Left kidney (tissue), 2 donors: ENCODE measurements around the gene WDR91. TPM values are rescaled to one million over a fixed set of nuclear protein-coding genes. Genes with fewer than 3 reads are reported as not detected.

Source experiments
- DNase-seq: peaks from one replicate; pipeline ENCODE4 v3.0.0-alpha.2; 2013
- polyA plus RNA-seq: library from polyadenylated mRNA; unstranded; fragments of 120-200 nt; gene quantifications from one replicate; pipeline ENCODE4 v1.2.1, GENCODE V29; 2013; ENCODE audit not compliant: insufficient read length

Gene WDR91
- polyA plus RNA-seq, 1 donor, result 58.1 TPM

- DNase-seq, result no peak
Measured at GRCh38 chr7:135199439-135199838, 11.9 kb downstream of the WDR91 start.

GRCh38 chr7:135197906-135198655 lies 13.2 kb downstream of the WDR91 start:
- DNase-seq, result no peak

- no peak for DNase-seq
Measured at GRCh38 chr7:135197343-135197742, 14.0 kb downstream of the WDR91 start.

- DNase-seq, result no peak
Measured at GRCh38 chr7:135195968-135196629, 15.2 kb downstream of the WDR91 start.

DNA sequence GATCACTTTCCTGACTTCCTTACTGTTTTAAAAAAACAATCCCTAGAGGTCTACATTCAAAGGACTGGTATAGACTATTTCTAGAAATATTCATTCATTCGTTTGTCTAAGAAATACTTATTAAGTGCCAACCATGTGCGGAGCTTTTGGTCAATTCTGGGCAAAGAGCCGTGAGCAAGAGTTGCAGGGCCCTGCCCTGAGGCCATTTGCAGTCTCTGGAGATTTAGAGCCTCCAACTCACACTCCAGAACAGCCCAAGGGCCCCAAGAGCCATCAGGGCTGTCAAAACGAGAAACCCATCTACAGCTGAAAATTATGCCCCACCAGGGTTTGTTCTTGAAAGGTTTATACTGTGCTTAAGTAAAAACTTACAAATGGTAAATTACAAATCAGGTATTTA lies 16.2 kb downstream of the WDR91 start:
- DNase-seq, result no peak

GRCh38 chr7:135194494-135195095 lies 16.7 kb downstream of the WDR91 start:
- no peak for DNase-seq

- no peak for DNase-seq
Measured at GRCh38 chr7:135193615-135194081, 17.7 kb downstream of the WDR91 start.

DNA sequence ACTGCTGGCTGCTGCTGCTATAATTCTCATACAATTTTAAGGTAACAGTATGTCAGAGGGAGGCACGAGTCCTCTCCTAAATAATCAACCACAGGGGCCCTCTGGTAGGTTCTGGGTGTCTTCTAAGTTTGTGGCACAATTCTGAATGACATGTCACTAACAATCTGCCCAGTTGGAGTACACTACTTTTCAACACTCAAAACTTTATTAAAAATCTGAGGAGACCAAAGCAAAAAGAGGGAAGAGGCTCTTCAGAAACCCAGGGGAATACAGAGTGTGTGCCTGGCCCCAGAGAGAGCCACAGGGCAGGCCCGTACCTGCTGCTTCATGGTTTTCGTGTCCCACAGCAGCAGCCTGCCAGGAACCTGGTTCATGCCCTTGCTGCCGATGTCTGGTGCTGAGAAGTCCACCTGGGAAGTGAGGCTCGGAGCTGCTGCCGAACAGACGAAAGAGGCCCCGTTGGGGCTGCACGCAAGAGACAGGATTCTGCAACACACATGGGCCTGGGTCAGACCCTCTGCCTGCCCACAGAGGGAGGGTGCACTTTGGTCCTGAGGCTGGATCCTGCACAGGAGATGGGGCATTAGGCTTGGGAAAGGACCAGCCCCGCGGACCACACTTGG lies 18.3 kb downstream of the WDR91 start:
- no peak for DNase-seq

DNA sequence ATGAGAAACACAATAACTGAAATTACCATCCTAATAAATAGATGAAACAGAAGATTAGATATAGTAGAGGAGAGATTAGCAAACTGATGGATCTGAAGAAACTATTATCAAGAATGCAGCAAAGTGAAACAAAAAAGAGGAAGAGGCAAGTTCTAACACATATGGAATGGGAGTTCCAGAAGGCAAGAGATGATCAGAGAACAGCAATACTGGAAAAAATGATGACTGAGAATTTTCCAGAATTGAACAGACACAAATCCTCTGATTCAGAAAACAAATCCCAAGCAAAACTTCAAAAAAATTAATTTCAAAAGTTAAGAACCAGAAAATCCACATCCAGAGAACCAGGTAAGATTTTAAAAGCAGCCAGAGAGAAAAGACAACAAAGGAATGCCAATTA lies 20.6 kb downstream of the WDR91 start:
- no peak for DNase-seq

- no peak for DNase-seq
Measured at GRCh38 chr7:135189961-135190360, 21.4 kb downstream of the WDR91 start.

DNA sequence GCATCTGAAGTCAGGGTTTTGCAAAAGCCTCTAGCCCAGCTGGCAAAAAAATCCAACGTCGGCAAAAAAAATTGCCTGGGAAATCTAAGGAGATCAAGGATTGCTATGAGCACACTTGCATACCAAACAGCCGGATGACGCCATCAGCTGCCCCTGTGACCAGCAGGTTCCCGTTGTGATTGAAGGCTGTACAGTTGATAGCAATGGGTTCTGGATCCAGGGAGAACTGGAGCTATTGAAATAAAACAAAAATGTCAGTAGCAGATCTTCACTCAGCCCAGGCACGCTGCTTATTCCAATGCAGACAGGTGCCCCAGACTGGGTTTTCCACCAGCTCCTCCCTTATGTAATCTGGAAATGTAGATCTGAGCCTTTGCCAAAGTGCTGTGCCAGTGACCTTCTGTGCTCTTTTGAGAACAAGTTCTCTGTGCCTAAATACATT lies 22.1 kb downstream of the WDR91 start:
- no peak for DNase-seq

DNA sequence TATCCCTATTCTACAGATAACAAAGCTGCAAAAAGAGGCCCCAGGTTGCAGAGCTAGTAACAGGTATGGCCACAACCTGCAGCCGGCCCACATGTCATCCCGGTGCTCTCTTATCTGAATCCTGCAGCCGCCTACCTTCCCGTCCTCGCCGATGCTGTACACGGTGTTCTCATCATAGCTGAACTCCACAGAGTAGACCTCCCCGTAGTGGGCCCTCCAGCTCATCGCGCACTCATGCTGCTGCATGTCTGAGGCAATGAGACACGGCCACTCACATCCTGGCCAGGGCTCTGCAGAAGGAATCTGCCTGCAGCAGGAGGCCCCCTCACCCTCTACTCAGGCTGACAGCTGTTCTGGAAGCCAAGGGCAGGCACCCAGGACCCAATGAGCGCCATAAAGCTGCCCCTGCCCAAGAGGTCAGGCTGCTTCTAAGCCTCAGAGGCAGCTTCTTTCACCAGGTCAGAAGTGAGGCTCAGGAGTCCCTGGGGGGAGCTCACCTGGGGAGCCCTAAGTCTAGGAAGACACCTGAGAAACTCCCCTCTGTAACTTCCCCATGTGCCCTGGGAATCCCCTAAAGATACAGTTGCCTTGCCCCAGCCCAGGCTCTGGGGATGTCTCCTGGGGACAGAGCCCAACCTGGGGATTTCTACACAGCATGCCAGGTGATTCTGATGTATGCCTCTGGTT lies 22.9 kb downstream of the WDR91 start:
- no peak for DNase-seq

DNA sequence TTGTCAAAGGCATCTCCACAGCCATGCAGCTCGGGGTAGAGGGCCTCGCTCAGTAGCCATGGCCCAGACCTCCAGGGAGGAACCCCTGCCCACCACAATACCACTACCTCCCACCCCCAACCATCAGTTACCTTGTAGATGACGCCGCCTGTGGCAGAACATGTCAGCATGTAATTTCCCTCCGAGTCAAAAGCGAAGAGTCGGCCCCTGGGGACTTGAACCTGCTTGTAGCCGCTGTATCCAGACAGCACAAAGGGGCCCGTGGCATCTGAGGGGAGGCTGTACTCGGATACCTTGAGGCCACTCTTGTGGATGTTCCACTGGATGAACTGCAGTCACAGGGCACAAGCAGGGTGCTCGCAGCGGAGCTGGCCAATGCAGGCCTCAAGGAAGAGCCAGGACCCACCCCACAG lies 24.5 kb downstream of the WDR91 start:
- no peak for DNase-seq

- no peak for DNase-seq
Measured at GRCh38 chr7:135186261-135186540, 25.1 kb downstream of the WDR91 start.

DNA sequence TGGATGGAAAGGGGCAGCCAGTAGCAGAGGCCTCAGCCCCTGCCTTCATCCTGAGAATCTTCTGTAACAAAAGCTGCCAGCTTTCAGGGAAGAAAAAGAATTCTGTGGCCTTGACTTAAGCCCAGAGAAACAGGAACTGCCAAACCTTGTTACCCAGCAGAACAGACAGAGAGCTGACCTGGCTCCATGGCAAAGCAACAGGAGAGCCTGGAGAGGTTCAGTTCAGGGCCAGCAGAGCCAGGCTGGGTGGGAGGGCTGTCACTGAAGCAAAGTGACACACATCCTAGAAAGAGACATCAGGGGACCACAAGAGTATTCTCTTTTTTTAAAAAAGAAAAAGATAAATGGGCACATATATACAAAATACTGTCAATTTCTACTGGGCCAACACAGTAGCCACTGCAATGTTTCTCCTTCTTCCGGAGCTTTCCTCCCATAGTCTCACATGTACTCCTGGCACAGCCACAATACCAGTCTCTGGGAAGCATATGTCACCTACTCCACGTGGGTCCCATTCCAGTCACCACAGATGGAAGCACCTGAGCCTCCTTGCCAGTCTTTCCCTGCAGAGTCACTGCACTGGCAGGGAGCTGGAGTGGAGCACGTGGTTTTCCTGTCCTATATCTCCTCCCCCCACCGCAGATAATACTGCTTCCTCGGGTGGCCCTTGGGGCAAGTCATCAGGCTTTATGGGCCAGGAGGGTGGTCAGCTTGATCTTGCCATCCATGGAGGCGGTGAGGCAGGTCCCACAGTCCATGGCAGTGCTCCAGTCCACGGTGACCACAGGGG lies 25.7 kb downstream of the WDR91 start:
- DNase-seq, result no peak

- no peak for DNase-seq
Measured at GRCh38 chr7:135184254-135184841, 27.0 kb downstream of the WDR91 start.

DNA sequence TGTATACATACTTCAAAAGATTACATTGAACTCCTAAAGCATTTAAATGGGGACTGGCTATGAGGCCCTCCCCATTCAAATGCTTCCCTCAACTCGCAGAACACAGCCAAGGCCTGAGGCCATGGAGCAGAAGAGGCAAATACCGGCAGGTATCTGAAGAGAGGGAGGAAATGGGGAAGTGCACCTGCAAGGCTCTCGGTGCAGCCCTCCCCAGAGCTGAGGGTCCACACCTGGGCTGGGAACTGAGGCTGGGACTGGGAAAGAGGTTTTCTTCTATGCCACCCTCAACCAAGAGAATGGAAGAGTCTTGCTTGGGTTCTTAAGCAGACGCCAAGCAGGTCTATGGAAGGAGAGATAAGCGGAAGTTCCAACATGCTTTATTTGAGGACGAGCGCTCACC lies 27.8 kb downstream of the WDR91 start:
- DNase-seq, result no peak

DNA sequence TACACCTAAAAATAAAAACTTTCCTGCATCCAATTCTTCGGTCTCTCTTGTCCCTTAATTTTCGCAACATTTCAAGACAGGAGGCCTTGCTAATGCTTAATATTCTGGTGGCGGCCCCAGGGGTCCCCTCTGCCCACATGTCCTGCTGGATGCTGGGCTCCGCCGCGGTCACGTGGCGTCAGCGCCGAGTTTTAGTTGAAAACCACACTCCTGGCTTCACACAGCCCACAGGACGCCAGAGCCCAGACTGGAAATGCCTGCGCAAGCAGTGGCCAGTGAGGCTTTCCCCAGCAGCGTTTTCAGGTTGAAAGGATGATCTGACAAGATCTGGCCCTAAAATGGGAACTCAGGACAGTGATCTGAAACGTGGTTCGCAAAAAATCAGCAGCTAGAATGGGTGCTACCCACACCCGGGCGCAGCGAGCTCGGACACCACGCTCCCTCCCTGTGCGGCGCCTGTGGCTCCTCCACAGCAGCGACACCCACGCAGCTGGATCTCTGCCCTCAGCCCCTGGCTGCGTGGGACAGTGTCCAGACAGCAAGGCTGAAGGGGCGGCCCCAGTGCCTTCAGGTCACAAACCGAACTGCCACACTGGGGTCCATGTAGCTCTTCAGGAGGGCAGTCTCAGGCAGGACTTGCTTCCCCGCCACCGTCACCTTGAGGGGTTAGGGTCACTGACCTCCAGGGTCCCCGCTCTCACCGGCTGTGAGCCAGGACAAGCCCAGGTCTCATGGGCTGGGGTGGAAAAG lies 29.2 kb downstream of the WDR91 start:
- no peak for DNase-seq

DNA sequence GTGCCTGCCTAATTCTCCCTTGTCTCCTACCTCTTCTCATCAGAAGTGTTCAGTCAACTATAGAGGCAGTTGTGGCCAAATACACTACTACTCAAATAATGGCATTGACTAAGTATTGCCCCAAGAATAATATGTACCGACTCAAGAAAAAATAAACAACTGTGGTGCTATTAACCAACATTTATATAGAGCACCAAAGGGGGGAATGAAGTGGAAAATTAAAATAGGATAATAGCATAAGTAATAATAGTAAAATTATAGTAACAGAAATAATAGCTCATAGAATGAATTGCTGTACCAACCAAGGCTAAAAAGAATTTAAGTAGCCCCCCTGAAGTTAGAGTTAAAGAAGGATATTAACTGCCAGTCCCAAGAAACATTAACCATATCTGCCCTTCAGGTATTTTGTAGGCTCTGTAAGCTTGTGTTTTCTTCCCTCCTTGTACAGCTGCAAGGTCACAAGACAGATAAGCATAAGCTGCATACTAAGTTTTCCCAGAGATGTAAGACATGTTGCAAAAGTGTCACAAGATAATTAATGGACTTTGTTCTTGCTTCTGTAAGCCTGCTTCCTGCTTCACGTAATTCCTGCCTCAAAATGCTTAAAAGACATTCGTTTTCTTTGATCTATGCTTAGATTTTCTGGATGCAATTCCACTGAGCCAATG lies 29.9 kb downstream of the WDR91 start:
- DNase-seq, result no peak

GRCh38 chr7:135180122-135180521 lies 31.2 kb downstream of the WDR91 start:
- no peak for DNase-seq
